Thoracic aorta (tissue), 2 donors: ENCODE data around the gene DNAJC8. TPM values are rescaled to one million over a fixed set of nuclear protein-coding genes. Genes with fewer than 3 reads are reported as not detected.

Source experiments
- ATAC-seq: fragments of 150-250 bp; one replicate; pipeline ENCODE4 v1.8.0; 2017; ENCODE audit warnings: low read depth; ENCODE audit not compliant: insufficient number of reproducible peaks, low FRiP score
- DNase-seq: peaks from one replicate; pipeline ENCODE4 v3.0.0-alpha.2; 2020; ENCODE audit warnings: low spot score
- H3K27ac ChIP-seq, 2 donors: fragments of 200-600 bp; sonication (generic); 1 replicate in 1 of 2; 2 replicates in 1 of 2; pipeline ENCODE4 v1.5.1; 2016; ENCODE audit warnings: mild to moderate bottlenecking in 2 of 2, moderate library complexity in 2 of 2
- H3K27me3 ChIP-seq: fragments of 200-600 bp; sonication (generic); replicated peaks from 2 replicates; pipeline ENCODE4 v1.6.0; 2016; ENCODE audit warnings: mild to moderate bottlenecking; ENCODE audit not compliant: insufficient read depth
- H3K36me3 ChIP-seq: fragments of 200-600 bp; sonication (generic); one replicate; pipeline ENCODE4 v1.5.1; 2016
- H3K4me1 ChIP-seq, 2 donors: fragments of 200-600 bp; sonication (generic); 1 replicate in 1 of 2; 2 replicates in 1 of 2; pipeline versions ENCODE4 v1.5.1 to v1.6.0; 2016; ENCODE audit warnings: low read depth in 2 of 2, mild to moderate bottlenecking in 1 of 2; ENCODE audit not compliant: control insufficient read depth in 1 of 2
- H3K4me3 ChIP-seq: fragments of 200-600 bp; sonication (generic); 2 replicates; pipeline ENCODE4 v1.5.1; 2016; ENCODE audit warnings: mild to moderate bottlenecking
- H3K9me3 ChIP-seq: fragments of 200-600 bp; sonication (generic); 2 replicates; pipeline ENCODE4 v1.5.1; 2016
- total RNA-seq, 2 donors: library from RNA; depleted of rRNA; stranded (reverse); fragments of >200 nt; gene quantifications; one replicate each; pipeline versions ENCODE4 v1.1.0 to v1.2.3, GENCODE V29; 2016
- TF ChIP-seq, protein P1 (sequence below): fragments of 200-600 bp; sonication (generic); IDR thresholded peaks from one replicate; pipeline ENCODE4 v1.5.1; 2019; ENCODE audit warnings: antibody characterized with exemption

Gene DNAJC8
- total RNA-seq, 2 donors from 2014 or later = 33.3 to 60.4 TPM

DNA sequence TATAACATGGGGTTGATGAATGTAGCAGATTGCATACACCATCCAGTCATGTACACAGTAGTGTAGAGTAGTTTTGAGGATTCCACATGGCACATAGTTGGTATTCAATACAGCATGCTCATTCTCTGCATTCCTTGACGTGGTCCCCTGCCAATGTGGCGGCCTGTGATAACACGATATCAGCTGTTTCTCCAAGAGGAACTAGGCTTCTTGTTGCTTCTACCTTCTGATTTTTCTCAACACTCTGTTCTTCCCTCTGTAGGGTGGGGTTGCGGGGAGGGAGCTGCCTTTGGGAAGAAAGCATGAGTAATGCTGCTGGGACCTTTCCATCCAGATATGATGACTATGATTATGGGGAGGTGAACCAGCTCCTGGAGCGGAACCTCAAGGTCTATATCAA lies 45.9 kb upstream of the DNAJC8 start:
- DNase-seq (no peak), ATAC-seq (no peak)
- Histone ChIP-seq H3K27me3 (no peaks in the 10 kb centered on the region), H3K9me3 (no peaks in the 10 kb centered on the region), H3K27ac (no peak overlapping the region), H3K4me1 (no peaks in the 10 kb centered on the region), H3K4me3 (no peak overlapping the region), H3K36me3 (peaks cover 37% of the 10 kb centered on the region)
- TF ChIP-seq, protein P1, sequence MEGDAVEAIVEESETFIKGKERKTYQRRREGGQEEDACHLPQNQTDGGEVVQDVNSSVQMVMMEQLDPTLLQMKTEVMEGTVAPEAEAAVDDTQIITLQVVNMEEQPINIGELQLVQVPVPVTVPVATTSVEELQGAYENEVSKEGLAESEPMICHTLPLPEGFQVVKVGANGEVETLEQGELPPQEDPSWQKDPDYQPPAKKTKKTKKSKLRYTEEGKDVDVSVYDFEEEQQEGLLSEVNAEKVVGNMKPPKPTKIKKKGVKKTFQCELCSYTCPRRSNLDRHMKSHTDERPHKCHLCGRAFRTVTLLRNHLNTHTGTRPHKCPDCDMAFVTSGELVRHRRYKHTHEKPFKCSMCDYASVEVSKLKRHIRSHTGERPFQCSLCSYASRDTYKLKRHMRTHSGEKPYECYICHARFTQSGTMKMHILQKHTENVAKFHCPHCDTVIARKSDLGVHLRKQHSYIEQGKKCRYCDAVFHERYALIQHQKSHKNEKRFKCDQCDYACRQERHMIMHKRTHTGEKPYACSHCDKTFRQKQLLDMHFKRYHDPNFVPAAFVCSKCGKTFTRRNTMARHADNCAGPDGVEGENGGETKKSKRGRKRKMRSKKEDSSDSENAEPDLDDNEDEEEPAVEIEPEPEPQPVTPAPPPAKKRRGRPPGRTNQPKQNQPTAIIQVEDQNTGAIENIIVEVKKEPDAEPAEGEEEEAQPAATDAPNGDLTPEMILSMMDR = no peak

DNA sequence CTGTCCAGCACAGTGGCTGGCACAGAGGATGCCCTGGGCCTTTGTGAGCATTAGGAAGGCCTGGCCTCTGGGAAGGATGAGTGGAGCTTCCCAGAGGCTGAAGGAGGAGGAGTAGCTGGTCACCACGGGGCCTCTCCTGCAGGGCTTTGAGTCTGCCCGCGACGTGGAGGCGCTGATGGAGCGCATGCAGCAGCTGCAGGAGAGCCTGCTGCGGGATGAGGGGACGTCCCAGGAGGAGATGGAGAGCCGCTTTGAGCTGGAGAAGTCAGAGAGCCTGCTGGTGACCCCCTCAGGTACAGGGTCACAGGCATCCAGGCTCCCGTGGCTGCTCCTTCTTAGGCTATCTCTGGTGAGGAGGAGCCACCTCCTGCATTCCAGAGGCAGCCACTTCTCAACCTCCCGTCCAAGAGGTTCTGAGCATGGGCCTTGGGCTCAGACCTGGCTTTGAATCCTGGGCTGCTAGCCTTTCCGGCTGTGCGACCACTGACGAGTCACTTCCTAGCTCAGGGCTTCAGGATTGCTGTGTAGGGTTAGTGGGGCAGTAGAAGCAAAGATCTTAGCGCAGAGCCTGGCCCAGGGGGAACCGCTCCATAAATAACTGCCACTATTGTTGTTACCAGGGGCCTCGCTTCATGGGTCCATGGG lies 40.5 kb upstream of the DNAJC8 start:
- Histone ChIP-seq H3K9me3 (no peaks in the 10 kb centered on the region), H3K4me3 (no peak overlapping the region), H3K4me1 (no peaks in the 10 kb centered on the region), H3K27me3 (no peaks in the 10 kb centered on the region), H3K27ac (no peak overlapping the region), H3K36me3 (peaks cover 23% of the 10 kb centered on the region)
- DNase-seq (no peak), ATAC-seq (no peak)
- TF ChIP-seq, protein P1 = no peak

DNA sequence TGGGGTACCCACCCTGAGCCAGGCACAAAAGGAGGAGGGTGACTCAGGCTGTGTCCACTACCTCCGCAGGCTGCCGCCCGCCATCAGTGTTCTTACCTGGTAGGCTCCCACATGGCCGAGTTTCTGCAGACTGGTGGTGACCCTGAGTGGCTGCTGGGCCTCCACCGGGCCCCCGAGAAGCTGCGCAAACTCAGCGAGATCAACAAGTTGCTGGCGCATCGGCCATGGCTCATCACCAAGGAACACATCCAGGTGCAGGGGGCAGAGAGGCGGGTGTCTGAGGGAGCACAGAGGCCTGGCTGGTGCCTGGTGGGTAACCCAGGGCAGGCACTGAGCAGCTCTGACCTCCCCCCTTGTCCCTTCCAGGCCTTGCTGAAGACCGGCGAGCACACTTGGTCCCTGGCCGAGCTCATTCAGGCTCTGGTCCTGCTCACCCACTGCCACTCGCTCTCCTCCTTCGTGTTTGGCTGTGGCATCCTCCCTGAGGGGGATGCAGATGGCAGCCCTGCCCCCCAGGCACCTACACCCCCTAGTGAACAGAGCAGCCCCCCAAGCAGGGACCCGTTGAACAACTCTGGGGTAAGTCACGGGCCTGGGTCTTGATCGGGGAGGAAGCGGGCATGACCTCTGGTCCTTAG lies 39.5 kb upstream of the DNAJC8 start:
- TF ChIP-seq, protein P1 = no peak
- H3K27ac ChIP-seq = no peak overlapping the region
- ATAC-seq = no peak
- DNase-seq = no peak
- no peaks in the 10 kb centered on the region for H3K27me3 ChIP-seq
- no peaks in the 10 kb centered on the region for H3K9me3 ChIP-seq
- peaks cover 0 to under 1% of the 10 kb centered on the region in 2 donors for H3K4me1 ChIP-seq
- no peak overlapping the region for H3K4me3 ChIP-seq
- H3K36me3 ChIP-seq = peaks cover 23% of the 10 kb centered on the region

DNA sequence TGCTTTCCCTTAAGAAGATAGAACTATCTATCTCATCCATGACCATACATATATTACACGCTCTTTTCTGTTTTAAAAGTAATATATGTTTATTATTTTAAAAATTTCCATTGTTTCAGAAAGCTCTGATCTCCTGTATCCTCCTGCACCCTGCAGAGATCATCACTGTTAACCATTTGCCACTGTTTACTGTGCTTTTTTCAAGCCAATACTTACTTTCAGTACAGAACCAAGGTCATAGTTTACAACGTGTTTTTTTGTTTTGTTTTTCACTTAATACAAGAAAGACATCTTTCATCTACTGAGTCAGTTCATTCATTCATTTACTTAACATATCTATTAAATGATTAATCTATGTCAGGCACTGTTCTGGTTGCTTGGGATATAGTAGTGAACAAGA lies 36.7 kb upstream of the DNAJC8 start:
- Histone ChIP-seq H3K27ac (no peak overlapping the region), H3K9me3 (no peaks in the 10 kb centered on the region), H3K4me3 (no peak overlapping the region), H3K4me1 (peaks cover 0 to 9% of the 10 kb centered on the region in 2 donors), H3K27me3 (no peaks in the 10 kb centered on the region), H3K36me3 (peaks cover 15% of the 10 kb centered on the region)
- DNase-seq = no peak
- no peak for ATAC-seq
- TF ChIP-seq, protein P1 = no peak

DNA sequence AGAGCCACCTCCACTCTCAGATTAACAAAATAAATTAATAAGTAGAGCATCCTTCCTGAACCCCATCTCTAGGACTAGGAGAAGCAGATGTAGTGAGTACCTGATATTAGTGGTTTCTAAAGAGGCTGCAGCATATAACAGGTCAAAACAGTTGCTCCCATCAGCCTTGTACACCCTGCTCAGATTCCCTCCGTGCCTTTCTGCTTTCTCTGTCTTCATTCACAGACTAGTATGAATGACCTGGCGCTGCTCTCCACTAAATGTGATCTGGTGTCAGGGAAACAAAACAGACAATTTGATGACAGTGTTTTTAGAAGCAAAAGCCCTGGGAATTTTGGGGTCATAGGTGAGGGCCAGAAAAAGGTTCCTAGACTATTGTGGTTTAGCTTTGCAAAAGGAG lies 34.8 kb upstream of the DNAJC8 start:
- H3K9me3 ChIP-seq = no peaks in the 10 kb centered on the region
- peaks cover 2% of the 10 kb centered on the region for H3K36me3 ChIP-seq
- no peak overlapping the region for H3K4me3 ChIP-seq
- ATAC-seq (no peak), DNase-seq (no peak)
- H3K4me1 ChIP-seq = peaks cover 0 to 16% of the 10 kb centered on the region in 2 donors
- TF ChIP-seq, protein P1 = no peak
- no peaks in the 10 kb centered on the region for H3K27me3 ChIP-seq
- H3K27ac ChIP-seq = no peak overlapping the region
